ENCODE measurements around the gene R3HDM4.
"Not testable (repeated sequence)": the region's sequence is repeated elsewhere in the genome, so short reads cannot be mapped to it uniquely, and the experiment has no call there.

Gene R3HDM4

GRCh38 chr19:911197-912033, 1.6 kb downstream of the R3HDM4 start:
- DNase-seq (ENCODE audit: low spot score): no peak

GRCh38 chr19:907183-907853, 5.7 kb downstream of the R3HDM4 start:
- peak; percentile 59 for DNase-seq (ENCODE audit: low spot score)

DNA sequence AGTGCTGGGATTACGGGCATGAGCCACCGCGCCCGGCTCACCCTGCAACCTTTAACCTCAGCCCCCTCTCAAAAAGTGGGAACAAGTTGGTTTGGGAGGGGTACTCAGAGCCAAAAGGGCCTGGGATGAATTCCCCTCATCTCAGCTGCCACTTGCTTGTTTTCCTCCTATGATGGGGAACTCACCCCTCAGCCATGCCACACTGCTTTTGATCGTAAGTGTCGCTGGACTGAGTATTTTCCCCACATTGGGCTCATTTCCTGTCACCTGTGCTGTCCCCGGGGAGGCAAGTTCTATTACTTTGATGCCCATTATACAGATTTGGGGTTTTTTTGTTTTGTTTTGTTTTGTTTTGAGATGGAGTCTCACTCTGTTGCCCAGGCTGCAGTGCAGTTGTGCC, 6.5 kb downstream of the R3HDM4 start:
- peak; percentile 74 for DNase-seq (ENCODE audit: low spot score)

DNA sequence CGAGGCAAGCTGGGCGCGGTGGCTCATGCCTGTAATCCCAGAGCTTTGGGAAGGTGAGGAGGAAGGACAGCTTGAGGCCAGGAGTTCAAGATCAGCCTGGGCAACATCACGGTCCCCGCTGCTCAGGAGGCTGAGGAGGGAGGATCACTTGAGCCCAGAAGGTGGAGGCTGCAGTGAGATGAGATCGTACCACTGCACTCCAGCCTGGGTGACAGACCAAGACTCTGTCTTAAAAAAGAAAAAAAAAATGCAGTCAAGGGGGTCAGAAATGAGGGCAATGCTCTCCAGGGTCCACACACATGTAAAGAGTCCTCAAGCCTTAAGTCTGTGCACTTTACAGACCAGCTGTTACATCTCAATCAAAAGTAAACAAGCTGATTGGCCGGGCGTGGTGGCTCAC, 8.5 kb downstream of the R3HDM4 start:
- no peak for DNase-seq (ENCODE audit: low spot score)

GRCh38 chr19:903266-903797, 9.7 kb downstream of the R3HDM4 start:
- no peak for DNase-seq (ENCODE audit: low spot score)

DNA sequence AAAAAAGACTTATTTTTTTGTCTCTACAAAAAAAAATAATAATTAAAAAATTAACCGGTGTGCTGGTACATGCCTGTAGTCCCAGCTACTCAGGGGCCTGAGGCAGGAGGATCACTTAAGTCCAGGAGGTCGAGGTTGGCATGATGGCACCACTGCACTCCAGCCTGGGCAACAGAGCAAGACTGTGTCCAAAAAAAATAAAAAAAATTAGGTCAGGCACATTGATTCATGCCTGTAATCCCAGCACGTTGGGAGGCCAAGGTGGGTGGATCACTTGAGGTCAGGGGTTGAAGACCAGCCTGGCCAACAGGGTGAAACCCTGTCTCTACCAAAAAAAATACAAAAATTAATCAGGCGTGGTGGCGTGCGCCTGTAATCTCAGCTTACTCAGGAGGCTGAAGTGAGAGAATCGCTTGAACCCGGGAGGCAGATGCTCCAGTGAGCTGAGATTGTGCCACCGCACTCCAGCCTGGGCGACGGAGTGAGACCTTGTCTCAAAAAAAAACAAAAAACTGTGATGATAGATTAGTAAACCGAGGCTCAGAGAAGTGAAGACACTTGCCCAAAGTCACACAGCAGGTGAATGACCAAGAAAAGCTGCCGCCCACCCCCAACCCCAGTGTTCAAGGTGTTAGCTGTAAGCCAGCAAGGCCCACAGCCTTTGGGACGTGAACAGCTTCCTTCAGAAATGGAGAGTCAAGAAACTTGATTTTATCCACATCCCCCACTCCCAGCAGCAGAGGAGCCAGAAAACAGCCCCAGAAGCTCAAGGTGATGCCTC, 10.4 kb downstream of the R3HDM4 start:
- no peak for DNase-seq (ENCODE audit: low spot score)

DNA sequence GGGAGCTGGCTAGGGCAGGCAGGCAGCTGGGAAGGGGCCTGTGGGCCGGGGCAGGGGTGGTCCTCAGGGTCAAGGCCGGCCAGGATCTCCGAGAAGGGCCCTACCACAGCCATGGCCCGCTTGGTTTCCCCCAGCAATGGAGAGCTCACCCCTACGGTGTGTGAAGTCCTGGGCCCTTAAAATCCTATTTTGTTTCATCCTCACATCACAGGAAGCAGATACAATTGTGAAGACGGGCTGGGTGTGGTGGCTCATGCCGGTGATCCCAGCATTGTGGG, 11.0 kb downstream of the R3HDM4 start:
- DNase-seq (ENCODE audit: low spot score): no peak

DNA sequence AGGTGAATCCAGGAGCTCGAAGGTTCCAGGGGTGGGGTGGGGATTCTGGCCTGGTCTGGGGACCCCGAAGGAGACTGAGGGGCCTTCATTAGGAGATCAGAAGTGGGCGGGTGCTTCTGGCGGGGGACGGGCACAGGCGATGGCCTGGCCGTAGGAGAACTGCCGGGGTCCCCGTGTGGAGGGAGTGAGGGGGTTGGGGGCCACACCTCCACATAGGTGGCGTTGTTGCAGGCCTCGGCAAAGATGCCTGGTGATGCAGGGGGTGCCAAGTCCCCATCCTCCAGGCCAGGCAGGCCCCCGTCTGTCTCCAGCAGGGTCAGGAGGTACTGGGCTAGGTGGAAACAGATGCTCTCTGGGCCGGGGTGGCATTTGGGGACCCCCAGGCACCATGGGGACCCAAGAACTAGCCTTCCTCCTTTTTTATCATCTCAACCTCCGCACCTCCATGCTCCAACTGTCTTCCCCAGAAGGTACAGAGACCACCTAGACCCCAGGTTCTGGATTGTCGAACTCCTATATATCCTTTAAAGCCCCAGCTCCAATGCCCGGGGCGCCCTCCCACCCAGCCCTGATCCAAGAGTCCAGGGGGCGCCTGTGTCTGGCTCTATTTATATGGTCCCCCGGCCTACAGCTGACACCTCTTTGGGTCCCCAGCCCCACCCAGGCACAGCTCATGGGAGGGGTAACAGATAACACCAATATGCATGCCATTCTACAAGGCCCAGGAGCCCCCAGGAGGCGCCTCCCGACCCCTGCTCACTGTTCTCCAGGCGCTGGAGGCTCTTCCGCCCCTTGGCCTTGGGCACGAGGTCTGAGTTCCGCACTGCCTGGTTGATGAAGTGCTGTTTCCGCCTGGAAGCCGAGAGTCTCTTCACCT, 11.6 kb downstream of the R3HDM4 start:
- no peak for DNase-seq (ENCODE audit: low spot score)

GRCh38 chr19:900302-901111, 12.5 kb downstream of the R3HDM4 start:
- DNase-seq (ENCODE audit: low spot score): no peak

- no peak for DNase-seq (ENCODE audit: low spot score)
Observed at GRCh38 chr19:900043-900301, 13.0 kb downstream of the R3HDM4 start.

GRCh38 chr19:899336-900042, 13.5 kb downstream of the R3HDM4 start:
- no peak for DNase-seq (ENCODE audit: low spot score)

GRCh38 chr19:898663-899062, 14.4 kb downstream of the R3HDM4 start:
- DNase-seq (ENCODE audit: low spot score): peak; percentile 77

DNA sequence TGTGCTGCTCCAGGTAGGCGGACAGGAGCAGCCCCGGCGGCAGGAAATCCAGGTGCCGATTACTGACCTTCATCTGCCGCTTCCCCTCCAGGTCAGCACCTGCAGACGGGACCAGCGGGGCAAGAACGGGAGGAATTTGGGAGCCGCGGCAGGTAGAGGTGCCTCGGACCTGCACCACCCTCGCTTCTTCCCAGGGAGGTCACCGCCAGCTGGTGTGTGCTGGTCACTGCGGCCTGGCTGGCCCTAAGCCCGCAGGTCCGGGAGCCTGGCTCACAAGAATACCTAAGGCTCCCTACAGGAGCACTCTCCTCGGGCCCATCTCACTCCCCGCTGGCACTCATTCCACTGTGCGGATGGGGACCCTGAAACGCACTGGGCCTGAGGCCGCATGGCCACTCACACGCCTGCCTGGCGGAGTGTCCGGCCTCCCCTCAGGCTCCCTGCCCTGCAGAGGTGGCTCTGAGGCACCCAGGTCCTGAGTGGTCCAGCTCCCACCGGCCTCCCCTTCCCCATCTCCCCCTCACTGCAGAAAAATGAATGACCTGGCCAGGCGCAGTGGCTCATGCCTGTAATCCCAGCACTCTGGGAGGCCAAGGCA, 15.5 kb downstream of the R3HDM4 start:
- no peak for DNase-seq (ENCODE audit: low spot score)

DNA sequence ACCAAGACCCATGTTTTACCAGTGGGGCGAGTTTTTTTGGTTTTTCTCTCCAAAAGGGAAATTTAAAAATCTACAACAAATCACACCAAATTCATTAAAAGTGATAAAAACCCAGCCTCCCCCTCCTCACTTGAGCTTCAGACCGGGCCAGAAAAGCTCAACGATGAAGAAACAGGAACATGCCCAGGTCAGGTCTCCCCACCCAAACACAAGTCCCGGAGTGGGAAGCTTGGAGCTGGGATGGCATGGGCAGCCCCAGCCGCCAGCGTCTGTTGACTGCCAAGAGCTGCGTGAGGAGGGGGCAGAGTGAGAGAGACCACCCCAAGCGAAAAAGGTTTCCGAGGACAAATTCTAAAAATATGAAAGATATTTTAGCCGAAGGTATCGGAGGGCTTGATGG, 16.0 kb downstream of the R3HDM4 start:
- no peak for DNase-seq (ENCODE audit: low spot score)

GRCh38 chr19:896434-896833, 16.6 kb downstream of the R3HDM4 start:
- DNase-seq (ENCODE audit: low spot score): no peak

DNA sequence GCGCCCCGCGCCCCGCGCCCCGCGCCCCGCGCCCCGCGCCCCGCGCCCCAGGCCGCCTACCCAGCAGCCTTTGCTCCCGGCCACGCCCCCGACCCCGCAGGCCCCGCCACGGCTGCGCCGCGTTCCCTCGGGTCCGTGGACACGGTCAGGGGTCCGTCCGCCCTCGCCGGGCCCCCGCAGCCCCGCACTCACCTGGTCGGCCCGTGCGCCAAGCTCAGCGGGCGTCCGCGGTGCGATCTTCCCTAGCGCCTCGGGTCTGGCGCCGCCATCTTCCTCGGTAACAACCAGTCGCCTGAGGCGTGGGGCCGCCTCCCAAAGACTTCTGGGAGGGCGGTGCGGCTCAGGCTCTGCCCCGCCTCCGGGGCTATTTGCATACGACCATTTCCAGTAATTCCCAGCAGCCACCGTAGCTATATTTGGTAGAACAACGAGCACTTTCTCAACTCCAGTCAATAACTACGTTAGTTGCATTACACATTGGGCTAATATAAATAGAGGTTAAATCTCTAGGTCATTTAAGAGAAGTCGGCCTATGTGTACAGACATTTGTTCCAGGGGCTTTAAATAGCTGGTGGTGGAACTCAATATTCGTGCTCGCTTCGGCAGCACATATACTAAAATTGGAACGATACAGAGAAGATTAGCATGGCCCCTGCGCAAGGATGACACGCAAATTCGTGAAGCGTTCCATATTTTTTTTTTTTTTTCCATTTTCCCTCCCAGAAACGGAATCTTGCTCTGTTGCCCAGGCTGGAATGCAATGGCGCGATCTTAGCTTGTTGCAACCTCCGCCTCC, 19.9 kb downstream of the R3HDM4 start, which contains the start of the genes MED16 and RNU6-9:
MED16 (minus strand) TSS at position 294 of the 796 bp plus-strand sequence. CDS start 2,056 bp downstream, outside the sequence.
RNU6-9 (plus strand) TSS at position 591 of the 796 bp plus-strand sequence.
- DNase-seq (ENCODE audit: low spot score): peak; percentile 95

DNA sequence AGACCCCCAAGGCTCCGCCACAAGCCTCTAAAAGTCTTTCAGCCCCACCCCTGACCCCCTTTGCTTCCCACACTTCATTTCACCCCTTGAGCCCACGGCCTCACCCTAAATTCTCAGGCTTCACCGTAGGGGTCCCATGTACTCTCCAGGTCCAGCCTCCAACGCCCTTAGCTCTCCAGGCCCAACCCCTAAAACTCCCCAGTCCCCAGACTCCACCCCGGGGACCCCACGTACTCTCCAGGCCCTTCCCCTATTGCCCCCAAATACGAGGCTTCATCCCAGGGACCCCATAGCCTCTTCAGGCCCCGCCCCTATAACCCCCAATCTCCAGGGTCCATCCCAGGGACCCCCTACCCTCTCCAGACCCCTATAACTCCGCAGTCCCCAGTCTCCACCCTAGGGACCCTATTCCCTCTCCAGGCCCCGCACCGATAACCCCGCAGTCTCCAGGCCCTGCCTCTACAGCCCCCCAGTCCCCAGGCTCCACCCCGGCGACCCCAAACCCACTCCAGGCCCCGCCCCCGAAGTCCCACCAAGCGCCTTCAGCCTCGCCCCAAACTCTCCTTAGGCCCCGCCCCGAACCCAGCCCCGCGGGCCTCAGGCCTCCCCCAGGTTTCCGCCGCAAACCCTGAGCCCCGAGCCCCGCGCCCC, 20.7 kb downstream of the R3HDM4 start:
- peak; percentile 51 for DNase-seq (ENCODE audit: low spot score)

- DNase-seq (ENCODE audit: low spot score): not testable (repeated sequence)
Observed at GRCh38 chr19:891421-892200, 21.4 kb downstream of the R3HDM4 start.
